GM18498 (cell line): ENCODE measurements around the gene KCNQ1OT1.

ENCODE experiments used
- ATAC-seq: cut with Tn5 transposase; IDR thresholded peaks from one replicate; pipeline ENCODE4 v1.9.1; 2021; ENCODE audit warnings: mild to moderate bottlenecking, moderate library complexity; ENCODE audit not compliant: unreplicated experiment

The KCNQ1OT1 gene

DNA sequence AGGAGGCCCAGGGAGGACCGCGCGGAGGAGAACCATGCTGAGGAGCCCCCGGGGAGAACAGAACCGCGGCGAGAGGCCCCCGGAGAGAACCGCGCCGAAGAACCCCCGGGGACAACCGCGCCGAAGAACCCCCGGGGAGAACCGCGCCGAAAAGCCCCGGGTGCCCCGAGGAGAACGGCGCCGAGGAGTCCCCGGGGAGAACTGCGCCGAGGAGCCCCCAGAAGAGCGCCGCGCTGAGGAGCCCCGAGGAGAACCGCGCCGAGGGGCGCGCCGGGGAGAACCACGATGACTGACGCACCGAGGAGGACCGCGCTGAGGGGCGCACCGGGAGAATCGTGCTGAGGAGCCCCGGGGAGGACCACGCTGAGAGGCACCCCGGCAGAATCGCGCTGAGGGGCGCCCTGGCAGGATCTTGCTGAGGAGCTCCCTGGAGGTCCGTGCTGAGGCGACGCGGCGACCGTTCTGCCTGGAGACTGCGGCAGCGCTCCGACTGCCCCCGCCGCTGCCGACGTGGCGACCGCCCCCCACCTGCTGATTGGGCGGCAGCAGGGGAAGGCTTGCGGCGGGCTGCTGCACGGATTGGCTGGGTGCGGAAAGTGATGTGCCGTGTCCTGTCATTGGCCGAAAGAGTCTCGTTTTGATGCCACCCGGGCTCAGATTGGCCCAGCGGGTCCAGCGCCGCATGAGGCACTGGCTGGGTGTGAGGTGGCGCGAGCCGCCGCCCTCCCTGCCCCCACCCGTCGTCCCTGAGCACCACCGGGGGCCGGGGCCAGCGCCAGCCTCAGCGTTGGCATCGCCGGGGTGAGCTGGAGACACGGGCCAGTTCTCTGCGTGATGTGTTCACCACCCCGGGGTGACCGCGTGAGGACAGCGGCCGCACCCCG is at the start of gene KCNQ1OT1:
TSS of gene KCNQ1OT1 (minus strand) at position 464 of the 884 bp plus-strand sequence.
- ATAC-seq = peak; percentile 91

DNA sequence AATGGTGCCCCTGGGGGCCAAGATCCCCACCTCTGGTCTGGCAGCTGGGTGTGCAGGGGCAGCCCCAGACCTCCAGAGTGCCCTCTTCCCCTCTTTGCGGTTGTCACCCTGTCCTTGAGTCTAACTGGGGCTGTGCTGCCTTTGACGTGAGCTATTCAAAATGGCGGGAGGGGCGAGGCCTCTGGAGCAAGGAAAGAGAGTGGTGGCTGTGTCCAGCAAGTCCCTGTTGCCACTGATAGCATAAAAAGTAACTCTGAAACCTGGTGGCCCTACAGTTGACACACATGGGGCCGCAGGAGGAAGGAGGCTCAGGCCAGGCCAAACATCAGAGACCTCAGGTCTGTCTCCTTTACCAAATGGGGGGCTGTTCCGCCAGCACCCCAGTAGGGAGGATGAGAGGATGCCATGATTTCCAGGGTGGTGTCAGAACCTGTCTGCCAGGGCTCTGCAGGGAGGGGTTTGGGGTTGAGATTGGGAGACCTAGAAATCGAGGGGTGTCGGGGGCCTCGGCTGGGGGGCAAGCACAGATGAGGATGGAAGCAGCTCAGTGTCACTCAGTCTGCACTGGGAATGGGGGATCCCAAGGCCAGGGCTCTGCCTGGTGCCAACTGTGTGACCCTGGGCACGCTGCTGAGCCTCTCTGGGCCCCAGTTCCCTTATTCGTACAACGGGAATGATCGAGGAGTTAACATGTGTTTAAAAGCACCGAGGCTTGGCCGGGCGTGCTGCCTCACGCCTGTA is 49.2 kb upstream of the KCNQ1OT1 start:
- no peak for ATAC-seq

GRCh38 chr11:2748061-2748813 is 48.4 kb upstream of the KCNQ1OT1 start:
- ATAC-seq = no peak

GRCh38 chr11:2747248-2748027 is 47.6 kb upstream of the KCNQ1OT1 start:
- no peak for ATAC-seq

DNA sequence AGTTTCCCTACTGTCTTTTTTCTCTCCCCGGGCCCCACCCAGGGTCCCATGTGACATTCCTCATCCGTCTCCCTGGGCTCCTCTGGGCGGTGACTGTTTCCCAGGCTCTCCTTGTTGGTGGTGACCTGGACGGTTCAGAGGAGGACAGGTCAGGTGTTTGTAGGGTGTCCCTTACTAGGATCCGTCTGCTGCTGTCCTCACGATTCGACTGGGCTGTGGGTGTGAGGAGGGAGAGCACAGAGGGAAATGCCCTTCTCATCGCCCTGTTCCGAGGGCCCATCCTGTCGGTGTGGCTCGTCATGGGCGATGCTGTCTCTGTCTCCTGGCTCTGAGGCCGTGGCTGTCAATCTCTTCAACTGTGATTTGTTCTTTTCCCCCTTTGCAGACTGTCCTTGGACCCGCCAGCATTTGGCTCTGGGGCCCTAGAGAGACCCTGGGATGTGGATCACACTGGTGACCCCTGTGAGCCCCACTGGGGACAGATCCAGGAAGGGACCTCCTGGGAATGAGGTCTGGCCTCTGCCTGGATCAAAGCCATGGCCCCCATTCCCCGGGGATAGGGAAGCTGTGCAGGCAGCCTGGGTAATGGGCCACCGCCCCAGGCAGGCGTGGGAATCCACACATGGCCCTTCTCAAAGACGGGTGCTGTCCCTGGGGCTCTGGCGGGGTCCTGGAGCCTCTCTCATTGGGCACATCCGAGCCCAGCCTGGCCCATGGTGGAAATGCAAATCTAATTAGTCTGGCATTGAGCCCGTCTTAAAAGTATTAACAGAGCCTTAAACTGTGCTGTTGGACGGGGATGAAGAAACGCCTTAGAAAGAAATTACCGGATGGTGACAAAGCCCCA is 46.8 kb upstream of the KCNQ1OT1 start:
- ATAC-seq = no peak

- no peak for ATAC-seq
Observed at GRCh38 chr11:2745511-2745910, 45.7 kb upstream of the KCNQ1OT1 start.

- ATAC-seq = no peak
Observed at GRCh38 chr11:2744166-2744565, 44.4 kb upstream of the KCNQ1OT1 start.

DNA sequence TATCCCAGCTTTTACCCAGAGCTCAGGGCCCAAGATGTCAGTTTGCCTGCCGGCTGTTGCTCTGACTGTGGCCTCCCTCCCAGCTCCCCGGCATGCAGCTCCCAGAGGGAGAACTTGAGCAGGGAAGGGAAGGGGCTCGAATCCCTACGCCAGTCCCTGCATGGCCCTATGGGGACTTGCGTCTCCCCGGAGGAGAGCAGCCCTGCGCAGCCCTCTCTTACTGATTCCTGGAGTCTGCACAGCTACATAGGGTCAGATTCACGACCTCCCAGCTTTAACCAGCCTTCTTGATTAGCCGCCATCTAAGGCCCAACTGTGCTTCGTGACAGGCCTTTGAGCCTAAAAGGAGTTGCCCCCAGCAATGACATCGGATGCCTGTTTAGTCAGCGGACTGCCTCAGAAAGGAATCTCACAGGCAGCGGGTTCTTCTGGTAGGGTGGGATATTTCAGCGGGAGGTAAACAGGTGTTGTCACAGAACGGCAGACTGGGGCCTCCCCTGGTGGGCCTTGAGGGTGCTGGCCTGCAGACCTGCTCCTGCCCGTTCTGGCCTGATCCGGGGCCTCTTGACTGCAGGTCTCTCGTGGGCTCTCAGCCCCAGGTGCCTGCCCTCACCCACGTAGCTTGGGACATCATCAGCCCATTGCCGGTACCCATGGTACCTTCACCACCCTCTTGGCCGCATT is 43.8 kb upstream of the KCNQ1OT1 start:
- ATAC-seq = no peak

- no peak for ATAC-seq
Observed at GRCh38 chr11:2742611-2743426, 43.0 kb upstream of the KCNQ1OT1 start.

DNA sequence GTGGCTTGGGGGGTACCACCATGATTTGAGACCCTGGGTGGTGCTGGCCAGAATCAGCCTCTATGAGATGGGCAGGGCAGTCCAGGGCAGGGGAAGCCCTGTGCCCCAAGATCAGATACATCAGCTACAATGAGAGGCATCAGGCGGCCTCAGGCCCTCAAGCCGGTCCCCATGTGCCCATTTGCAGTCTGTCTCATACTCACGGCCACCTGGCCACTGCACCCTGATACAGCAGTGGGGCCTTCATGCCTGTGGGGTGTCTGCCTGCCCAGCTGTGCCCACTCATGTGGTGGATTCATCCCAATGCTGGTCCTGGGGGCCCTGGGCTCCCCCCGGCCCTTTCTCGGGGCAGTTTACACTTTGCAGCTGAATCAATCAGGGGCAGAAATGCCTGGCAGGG is 42.4 kb upstream of the KCNQ1OT1 start:
- no peak for ATAC-seq

GRCh38 chr11:2741377-2742131 is 41.8 kb upstream of the KCNQ1OT1 start:
- ATAC-seq = no peak

- no peak for ATAC-seq
Observed at GRCh38 chr11:2741006-2741376, 41.2 kb upstream of the KCNQ1OT1 start.

GRCh38 chr11:2740275-2740940 is 40.6 kb upstream of the KCNQ1OT1 start:
- no peak for ATAC-seq

DNA sequence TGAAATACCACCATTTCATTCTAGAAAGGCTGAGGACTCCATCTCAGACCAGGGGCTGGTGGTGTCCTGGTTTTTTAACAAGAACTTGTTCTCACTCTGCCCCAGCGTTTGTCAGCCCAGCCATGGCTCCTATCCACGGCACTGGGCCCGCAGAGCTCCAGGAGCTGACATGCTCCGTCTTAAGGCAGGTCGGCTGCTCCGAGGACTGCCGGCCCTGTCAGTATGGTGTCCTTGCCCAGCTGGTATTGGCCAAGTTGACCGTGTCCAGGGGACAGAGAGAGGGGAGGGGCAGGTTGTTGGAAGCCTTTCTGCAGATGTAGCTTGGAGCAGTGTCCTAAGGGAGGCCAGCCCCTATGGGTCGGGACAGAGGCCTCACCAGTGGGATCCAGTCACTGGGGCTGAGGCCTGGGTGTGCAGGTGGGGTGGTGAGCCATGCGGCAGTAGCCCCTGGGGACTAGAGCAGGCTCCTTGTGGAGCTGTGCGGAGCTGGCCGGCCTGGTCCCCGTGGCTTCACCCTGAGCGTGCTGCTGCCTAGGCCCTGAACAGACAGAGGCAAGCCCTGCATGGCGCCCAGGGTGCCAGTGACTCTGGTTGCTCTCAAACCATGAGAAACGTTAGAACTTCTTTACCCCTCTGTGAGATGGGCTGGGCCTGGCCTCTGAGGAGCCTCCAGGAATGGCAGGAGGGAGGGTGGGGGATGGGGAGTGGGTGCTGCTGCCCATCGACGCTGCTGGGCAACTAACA is 39.9 kb upstream of the KCNQ1OT1 start:
- ATAC-seq = no peak

GRCh38 chr11:2738551-2739431 is 39.0 kb upstream of the KCNQ1OT1 start:
- no peak for ATAC-seq
